Measurements from ENCODE around the gene PKIG. TPM values are rescaled to one million over a fixed set of nuclear protein-coding genes. Genes with fewer than 3 reads are reported as not detected.

PKIG gene
- total and polyA plus RNA-seq, 10 of the 15 experiments (the other 5 are each of a cell fraction or from before 2014, with no cell fraction given) = 5.7 to 82.3 (median 39.7) TPM

- TF ChIP-seq BACH1 (IDR thresholded peaks at IDR 0.05; ENCODE audit: borderline replicate concordance) = no peak
- TF ChIP-seq MTA3 (IDR thresholded peaks at IDR 0.05; ENCODE audit: borderline replicate concordance, low read length) = no peak
- peak in 1 of 2 experiments; percentile 59; a peak in 1 of 4 replicates for TF ChIP-seq EP300 (IDR thresholded peaks at IDR 0.05; ENCODE audit: borderline replicate concordance in 1 of 2, control insufficient read depth in 1 of 2, low read depth in 2 of 2, low read length in 2 of 2)
- no peak for TF ChIP-seq ELK1 (IDR thresholded peaks at IDR 0.05; ENCODE audit: low read depth, low read length)
Observed at GRCh38 chr20:44646641-44647274, 64.4 kb downstream of the PKIG start (continued).

- Histone ChIP-seq H3K4me3 (peak overlapping the region; percentile 37; the same call in 1 of the 2 replicates), H3K27ac (ENCODE audit: control insufficient read depth, insufficient read depth) (peak overlapping the region; percentile 99), H3K9me3 (replicated peaks; ENCODE audit: control insufficient read depth, insufficient read depth, low read length) (no peaks in the 10 kb centered on the region; the same call in 2 of the 3 replicates), H3K79me2 (ENCODE audit: control insufficient read depth, insufficient read depth, low read length) (peaks cover 64% of the 10 kb centered on the region), H3K27me3 (replicated peaks in 1 of 2; ENCODE audit: control insufficient read depth in 2 of 2, insufficient read depth in 2 of 2, low read length in 1 of 2) (no peaks in the 10 kb centered on the region), H3K4me1 (ENCODE audit: control insufficient read depth, insufficient read depth, low read length) (peaks cover 72% of the 10 kb centered on the region), H3K4me2 (ENCODE audit: control insufficient read depth, insufficient read depth) (peak overlapping the region; percentile 95), H3K36me3 (ENCODE audit: control insufficient read depth in 2 of 2, insufficient read depth in 2 of 2, low read length in 1 of 2) (no peaks in the 10 kb centered on the region), H2AFZ (ENCODE audit: control insufficient read depth, low read depth, low read length) (no peak overlapping the region), H3K9ac (ENCODE audit: control insufficient read depth, insufficient read depth, low read length) (peak overlapping the region; percentile 55), H4K20me1 (ENCODE audit: control insufficient read depth, insufficient read depth) (no peaks in the 10 kb centered on the region)
- ChIA-PET POLR2A (interaction anchor here (1.1 to 4.2 kb wide), 3 partner anchors 62 to 321 kb away, joined by 3 to 32 read pairs (median 5); no protein-coding TSS in a partner anchor), CTCF (interaction anchor here (1.0 to 8.5 kb wide), 6 partner anchors 18 to 65 kb away, joined by 4 to 134 read pairs (median 11); no protein-coding TSS in a partner anchor), SMC1A (ENCODE audit: uncharacterized antibody, unreplicated experiment) (interaction anchor here (1.3 to 6.9 kb wide), 7 partner anchors 8 to 62 kb away, joined by 3 to 71 read pairs (median 11); no protein-coding TSS in a partner anchor), RAD21 (ENCODE audit: unreplicated experiment) (interaction anchor here (0.7 to 5.0 kb wide), 6 partner anchors 20 to 66 kb away, joined by 3 to 47 read pairs (median 10); partner anchors contain the start of gene PKIG)
- ATAC-seq = no peak
- FAIRE-seq = no peak
- BruUV-seq (replicated peaks) = no TSS peak
- no peak for DNase-seq (ENCODE audit: low read depth, low spot score)
- intact Hi-C loops (cut with micrococcal nuclease; ENCODE audit: unreplicated experiment) = no loop called here
- in situ Hi-C loops (cut with MboI) = no loop called here
- 81% methylated on average over 5 of the region's 5 CpGs for WGBS (ENCODE audit: insufficient coverage, insufficient replicate concordance, low lambda C conversion rate, missing lambda C conversion rate)
- TF ChIP-seq CREM (IDR thresholded peaks at IDR 0.05; ENCODE audit: low read depth) (no peak), CUX1 (IDR thresholded peaks at IDR 0.05; ENCODE audit: insufficient replicate concordance, low read depth, low read length) (no peak), DPF2 (IDR thresholded peaks at IDR 0.05) (no peak), HDGF (IDR thresholded peaks at IDR 0.05) (no peak), HDAC6 (IDR thresholded peaks at IDR 0.05; ENCODE audit: unreplicated experiment) (no peak), IKZF1 (conservative IDR thresholded peaks at IDR 0.05) (no peak), ZBTB4 (CRISPR knock-in tag; IDR thresholded peaks at IDR 0.05) (no peak), KAT2A (conservative IDR thresholded peaks at IDR 0.05; ENCODE audit: control insufficient read depth, low read depth, low read length) (no peak)
Observed at GRCh38 chr20:44648068-44648467, 65.7 kb downstream of the PKIG start.
